NCI-H2107 (cell line): ENCODE measurements around the gene EXTL2.
"Not testable (repeated sequence)": the region's sequence is repeated elsewhere in the genome, so short reads cannot be mapped to it uniquely, and the experiment has no call there.

Source experiments
- DNase-seq: peaks from one replicate; lab custom pipeline; 2025; lab: John Stamatoyannopoulos, UW

The EXTL2 gene

DNA sequence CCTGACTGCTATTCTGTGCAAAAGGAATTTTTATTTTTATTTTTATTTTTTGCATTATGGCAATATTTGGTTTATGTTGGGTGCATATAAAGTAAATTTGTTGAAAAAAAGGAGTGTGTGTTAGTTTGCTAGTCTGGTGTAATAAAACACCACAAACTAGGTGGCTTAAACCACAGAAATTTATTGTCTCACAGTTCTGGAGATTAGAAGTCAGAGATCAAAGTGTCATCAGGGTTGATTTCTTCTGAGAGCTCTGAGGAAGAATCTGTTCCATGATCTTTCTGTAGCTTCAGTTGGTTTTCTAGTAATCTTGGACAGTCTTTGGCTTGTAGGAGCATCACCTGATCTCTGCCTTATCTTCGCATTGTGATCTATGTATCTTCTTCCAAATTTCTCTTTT, 7.7 kb upstream of the EXTL2 start:
- DNase-seq: no peak

DNA sequence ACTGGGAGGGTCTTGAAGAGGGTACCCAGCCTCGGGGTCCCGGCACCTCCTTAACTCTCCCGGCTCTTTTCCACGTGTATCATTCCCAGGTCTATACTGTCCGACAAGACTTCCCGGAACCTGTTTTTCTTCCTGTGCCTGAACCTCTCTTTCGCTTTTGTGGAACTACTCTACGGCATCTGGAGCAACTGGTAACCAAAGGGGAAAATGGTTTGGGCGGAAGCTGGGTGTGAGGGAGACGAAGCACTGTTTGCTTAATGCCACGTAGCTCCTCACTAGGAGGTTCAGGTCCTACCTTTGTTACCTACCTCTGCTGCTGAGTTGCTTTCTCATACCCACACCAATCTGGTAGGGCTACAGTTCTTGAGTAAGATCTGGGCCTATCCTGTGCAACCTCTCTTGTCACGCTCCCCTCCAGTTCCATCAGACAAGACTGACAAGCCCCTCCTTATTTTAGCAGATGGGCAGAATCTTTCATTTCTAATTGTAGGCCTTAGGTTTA, 1.9 kb upstream of the EXTL2 start:
- peak; percentile 31 for DNase-seq

DNA sequence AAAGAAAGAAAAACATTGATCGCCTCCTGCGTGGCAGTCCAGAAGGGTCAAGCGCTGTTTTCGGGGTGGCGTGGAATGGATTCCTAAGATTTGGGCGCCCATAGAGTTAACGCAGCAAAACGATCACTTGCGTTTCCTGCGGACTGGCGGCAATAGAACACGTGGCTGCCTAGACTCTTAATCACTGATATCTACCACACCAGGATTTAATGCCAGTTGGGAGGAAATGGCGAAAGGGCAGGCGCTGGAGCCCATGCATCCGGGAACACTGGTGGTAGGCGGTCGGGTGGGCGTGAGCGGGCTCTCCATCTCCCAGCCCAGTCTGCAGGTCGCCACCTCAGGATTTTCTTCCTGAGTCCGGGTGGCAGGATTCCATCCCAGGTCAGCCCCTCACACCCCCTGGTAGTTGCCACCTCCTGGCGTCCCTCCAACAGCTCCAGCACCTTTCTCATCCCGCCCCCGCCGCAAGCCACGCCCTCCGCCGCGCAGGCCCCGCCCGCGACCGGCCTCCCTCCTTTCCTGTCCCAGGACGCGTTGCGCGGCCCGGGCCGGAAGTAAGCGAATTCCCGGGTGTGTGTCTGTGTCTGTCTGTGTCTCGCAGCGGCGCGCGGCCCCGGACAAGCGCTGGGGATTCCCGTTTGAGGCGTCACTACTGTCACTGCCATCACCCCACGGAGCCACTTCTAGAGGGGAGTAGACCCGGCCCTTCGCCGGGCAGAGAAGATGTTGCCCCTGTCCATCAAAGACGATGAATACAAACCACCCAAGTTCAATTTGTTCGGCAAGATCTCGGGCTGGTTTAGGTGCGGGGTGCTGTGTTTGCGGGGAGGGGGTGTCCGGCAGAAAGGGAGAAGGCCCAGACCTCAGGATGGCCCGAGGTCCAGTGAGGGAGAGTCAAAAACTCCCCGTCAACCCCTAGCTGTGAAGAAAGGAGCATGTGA, 1.2 kb upstream of the EXTL2 start, which contains the start of gene SLC30A7:
TSS of gene SLC30A7 (plus strand) at position 551 of the 941 bp plus-strand sequence. CDS start at position 724, 173 bp downstream.
- DNase-seq: peak; percentile 87

GRCh38 chr1:100893718-100894117, 924 bp downstream of the EXTL2 start:
- no peak for DNase-seq

DNA sequence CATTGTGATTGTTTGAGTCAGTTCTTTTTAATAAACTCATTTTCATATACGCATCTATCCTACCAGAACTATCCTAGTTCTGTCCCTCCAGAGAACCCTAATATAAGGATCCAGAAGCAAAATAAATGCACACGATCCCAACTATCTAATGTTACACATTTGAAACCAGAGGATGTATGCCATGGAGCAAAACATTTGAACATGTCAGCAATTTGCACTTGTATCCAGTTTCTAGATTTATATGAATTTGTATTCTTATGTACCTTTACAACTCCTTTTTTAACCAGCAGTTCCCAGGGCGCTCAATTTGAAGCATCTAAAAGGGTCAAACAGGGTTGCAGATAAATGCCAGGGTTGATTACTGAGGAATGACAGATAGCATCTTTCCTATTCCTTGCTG, 2.1 kb downstream of the EXTL2 start:
- DNase-seq: no peak

DNA sequence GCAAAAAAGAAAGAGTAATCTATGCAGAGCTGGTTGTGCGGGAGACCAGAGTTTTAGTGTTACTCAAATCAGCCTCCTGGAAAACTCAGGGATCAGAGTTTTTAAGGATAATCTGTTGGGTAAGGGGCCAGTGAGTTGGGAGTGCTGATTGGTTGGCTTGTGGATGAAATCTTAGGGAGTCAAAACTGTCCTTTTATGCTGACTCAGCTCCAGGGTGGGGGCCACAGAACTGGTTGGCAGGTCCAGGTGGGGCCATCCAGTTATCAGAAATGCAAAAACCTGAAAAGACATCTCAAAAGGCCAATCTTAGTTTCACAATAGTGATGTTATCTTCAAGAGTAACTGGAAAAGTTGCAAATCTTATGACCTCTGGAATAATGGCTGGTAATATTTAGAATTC, 3.3 kb downstream of the EXTL2 start:
- DNase-seq: no peak

DNA sequence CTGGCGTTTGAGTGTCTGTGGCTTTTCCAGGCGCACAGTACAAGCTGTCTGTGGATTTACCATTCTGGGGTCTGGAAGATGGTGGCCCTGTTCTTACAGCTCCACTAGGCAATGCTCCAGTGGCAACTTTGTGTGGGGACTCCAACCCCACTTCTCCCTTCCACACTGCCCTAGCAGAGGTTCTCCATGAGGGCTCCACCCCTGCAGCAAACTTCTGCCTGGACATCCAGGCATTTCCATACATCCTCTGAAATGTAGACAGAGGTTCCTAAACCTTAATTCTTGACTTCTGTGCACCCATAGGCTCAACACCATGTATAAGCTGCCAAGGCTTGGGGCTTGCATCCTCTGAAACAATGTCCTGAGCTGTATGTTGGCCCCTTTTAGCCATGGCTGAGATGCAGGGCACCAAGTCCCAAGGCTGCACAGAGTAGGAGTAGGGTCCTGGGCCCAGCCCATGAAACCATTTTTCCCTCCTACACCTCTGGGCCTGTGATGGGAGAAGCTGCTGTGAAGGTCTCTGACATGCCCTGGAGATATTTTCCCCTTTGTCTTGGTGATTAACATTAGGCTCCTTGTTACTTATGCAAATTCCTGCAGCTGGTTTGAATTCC, 4.7 kb downstream of the EXTL2 start:
- DNase-seq: not testable (repeated sequence)

DNA sequence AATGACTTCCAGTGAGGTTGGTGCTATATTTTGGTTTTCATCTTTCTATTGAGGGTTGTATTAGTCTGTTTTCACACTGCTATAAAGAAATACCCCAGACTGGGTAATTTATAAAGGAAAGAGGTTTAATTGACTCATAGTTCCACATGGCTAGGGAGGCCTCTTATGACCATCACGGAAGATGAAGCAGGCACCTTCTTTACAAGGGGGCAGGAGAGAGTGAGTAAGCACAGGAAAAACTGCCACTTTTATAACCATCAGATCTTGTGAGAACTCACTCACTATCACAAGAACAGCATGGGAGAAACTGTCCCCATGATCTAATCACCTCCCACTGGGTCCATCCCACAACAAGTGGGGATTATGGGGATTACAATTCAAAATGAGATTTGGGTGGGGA, 5.6 kb downstream of the EXTL2 start:
- DNase-seq: not testable (repeated sequence)

GRCh38 chr1:100883963-100884362, 10.7 kb downstream of the EXTL2 start:
- DNase-seq: no peak

GRCh38 chr1:100882698-100883097, 11.9 kb downstream of the EXTL2 start:
- no peak for DNase-seq

DNA sequence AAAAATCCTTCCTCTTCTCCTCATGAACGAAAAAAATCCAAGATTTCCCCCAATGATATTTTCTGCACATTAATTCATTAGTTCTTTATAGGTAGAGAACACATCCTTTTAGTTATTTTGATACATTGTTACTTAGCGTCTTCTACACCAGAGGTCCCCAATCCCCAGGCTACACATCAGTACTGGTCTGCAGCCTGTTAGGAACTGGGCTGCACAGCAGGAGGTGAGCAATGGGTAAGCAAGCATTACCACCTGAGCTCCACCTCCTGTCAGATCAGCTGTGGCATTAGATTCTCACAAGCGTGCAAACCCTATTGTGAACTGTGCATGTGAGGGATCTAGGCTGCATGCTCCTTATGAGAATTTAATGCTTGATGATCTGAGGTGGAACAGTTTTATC, 13.0 kb downstream of the EXTL2 start:
- DNase-seq: no peak

DNA sequence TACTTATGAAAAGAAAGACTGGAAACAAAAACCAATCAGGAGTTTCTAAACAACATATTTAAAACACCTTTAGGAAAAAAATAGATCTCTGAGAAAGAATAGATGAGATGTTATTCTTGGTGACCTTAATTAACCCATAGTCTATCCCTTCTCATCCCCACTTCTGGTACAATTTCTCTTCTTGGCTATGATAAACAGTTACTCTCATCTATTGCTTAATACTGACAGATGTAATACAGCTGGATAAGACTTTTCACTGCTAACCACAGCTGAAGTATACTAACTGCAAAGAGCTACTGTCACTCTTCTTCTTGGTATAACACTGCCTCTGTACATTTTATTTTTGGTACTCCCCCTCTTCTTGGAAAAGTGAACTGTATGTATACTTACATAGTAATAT, 15.2 kb downstream of the EXTL2 start:
- DNase-seq: no peak

GRCh38 chr1:100876291-100876690, 18.4 kb downstream of the EXTL2 start:
- DNase-seq: no peak

- DNase-seq: no peak
Observed at GRCh38 chr1:100875228-100875627, 19.4 kb downstream of the EXTL2 start.

DNA sequence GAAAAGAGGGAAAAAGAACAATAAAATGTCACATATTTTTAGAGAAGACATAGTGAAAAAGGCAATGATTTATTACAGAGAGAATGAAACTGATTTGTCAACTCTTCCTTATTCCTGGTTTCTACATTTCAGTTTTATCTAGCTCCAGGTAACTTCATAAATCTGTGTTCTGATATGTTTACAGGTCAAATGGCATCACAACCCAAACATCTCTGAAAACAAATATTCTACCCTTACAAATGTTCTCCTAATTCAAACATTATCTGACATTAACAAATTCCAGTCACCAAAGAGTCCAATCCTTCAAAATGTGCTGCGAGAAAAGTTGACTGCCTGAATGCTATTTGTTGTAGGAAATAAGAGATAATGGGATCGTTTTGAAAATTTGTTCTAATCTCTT, 20.2 kb downstream of the EXTL2 start:
- DNase-seq: no peak

GRCh38 chr1:100869996-100870395, 24.6 kb downstream of the EXTL2 start:
- DNase-seq: no peak

DNA sequence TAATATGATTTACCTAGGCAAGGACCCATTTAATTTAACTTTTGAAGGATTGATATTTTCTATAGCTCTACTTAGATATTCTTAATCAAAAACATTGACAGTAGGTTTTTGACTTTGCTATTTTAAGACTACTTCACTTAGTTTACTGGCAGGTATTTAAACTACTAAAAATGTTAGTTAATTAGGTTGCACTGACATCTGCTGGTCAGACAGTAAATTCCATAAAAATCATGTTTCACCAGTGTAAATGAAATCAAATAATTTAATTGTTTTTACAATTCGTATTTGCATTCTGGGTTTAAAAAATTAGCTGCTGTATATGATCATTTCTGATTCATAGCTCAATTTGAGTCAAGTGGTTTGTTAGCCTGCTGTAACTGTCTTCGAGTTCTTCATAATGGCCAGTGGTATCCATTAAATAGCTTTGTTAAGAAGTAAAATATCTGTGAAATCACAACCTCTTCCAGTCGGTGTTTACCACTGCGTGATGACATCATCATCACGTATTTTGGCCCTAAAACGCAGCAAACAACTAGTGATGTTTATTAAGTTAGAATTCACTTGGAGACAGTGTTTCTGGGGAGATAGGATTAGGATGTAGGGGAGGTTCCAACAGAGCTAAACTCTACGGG, 26.2 kb downstream of the EXTL2 start:
- DNase-seq: no peak

DNA sequence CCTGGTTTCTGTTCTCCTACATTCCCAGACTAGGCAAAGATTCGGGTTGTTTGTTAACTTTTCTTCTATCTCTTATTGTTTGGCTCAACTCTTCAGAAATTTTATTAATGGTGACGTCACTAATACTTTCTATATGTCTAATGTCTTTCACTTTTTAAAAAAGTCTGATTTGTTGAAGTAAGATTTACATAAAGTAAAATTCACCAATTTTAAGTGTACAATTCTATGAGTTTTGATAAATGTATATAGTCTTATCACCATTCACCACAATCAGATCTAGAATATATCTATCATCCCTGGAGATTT, 27.8 kb downstream of the EXTL2 start:
- no peak for DNase-seq

DNA sequence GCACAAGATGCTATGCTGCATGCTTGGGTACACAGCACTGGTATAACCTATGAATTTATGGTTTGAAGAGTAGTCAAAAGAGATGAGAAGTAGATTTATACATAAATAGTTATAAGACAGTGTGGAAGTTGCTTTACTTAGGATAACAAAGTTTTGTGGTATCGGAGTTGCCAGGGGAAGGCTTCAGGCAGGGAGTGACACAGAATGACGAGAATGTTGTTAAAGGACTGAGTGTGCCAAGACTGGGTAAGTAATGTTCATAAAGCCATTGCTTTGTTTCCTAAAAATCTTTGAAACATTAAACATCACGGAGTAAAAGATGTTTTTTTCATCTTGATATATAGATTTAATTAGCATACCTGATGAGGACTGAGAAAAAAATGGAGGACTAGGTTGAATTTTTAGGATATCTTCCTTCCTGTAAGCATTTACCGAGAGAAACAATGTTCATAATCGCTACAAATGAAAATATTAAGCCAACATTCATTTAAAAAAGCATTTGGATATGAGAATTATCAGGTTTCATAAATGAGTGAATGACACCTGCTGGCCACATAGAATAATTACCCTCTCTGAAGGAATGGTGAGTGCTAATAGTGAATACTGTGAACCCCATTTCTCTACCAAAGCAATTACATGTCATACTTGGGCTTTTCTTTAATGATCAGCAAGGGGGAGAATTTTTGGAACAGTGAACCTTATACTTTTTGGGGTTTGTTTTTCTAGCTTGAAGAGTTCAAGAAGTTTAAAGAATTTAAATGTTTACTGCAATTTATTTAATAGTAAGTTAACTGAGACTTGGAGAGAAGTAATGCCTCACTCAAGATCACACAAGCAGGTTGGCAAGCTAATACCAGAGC, 28.4 kb downstream of the EXTL2 start:
- peak; percentile 25 for DNase-seq

GRCh38 chr1:100862591-100862990, 32.1 kb downstream of the EXTL2 start:
- no peak for DNase-seq

DNA sequence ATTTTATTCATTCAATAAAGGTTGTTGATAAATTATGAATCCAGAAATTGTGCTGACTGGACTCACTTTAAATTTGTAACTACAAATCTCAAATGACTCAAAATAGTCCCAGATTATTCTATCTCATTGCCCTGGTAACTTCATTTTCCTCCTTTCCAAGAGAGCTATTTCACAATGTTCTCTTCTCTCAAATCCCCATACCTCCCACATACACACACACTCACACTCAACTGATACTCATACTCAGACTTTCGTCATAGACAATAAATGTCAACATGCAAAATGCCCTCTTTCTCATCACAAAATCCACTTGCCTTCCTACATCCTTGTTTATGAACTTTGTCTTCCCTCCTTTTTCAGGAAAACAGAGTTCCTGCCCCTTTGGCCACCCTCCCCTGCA, 33.3 kb downstream of the EXTL2 start:
- DNase-seq: no peak
